Stimulated activated CD8-positive, alpha-beta memory T cell treated with anti-CD3 and anti-CD28 coated beads, Interleukin-12 subunit alpha, Interleukin-12 subunit beta, amount 100 ng/mL, for 24 hours (primary cell): Measurements from ENCODE around the gene SEC22A.

Source experiments
- DNase-seq: peaks from one replicate; pipeline ENCODE4 v3.0.0-alpha.2; 2020; ENCODE audit errors: extremely low read depth

Gene SEC22A

GRCh38 chr3:123287962-123288302 is 86.2 kb downstream of the SEC22A start:
- DNase-seq: no peak

- no peak for DNase-seq
Measured at GRCh38 chr3:123289391-123290106, 87.8 kb downstream of the SEC22A start.

- DNase-seq: no peak
Measured at GRCh38 chr3:123290107-123290930, 88.6 kb downstream of the SEC22A start.

- DNase-seq: no peak
Measured at GRCh38 chr3:123290962-123291361, 89.2 kb downstream of the SEC22A start.

- no peak for DNase-seq
Measured at GRCh38 chr3:123291404-123291803, 89.7 kb downstream of the SEC22A start.

GRCh38 chr3:123292321-123293310 is 90.9 kb downstream of the SEC22A start:
- no peak for DNase-seq

- no peak for DNase-seq
Measured at GRCh38 chr3:123294296-123294938, 92.7 kb downstream of the SEC22A start.

GRCh38 chr3:123295171-123295900 is 93.6 kb downstream of the SEC22A start:
- DNase-seq: no peak

GRCh38 chr3:123295901-123296250 is 94.1 kb downstream of the SEC22A start:
- DNase-seq: no peak

- DNase-seq: no peak
Measured at GRCh38 chr3:123296261-123296660, 94.5 kb downstream of the SEC22A start.

GRCh38 chr3:123296836-123297626 is 95.3 kb downstream of the SEC22A start:
- no peak for DNase-seq

GRCh38 chr3:123297627-123297899 is 95.8 kb downstream of the SEC22A start:
- no peak for DNase-seq

GRCh38 chr3:123298903-123299302 is 97.2 kb downstream of the SEC22A start:
- DNase-seq: no peak

- DNase-seq: no peak
Measured at GRCh38 chr3:123299581-123299980, 97.8 kb downstream of the SEC22A start.

- no peak for DNase-seq
Measured at GRCh38 chr3:123300056-123300455, 98.3 kb downstream of the SEC22A start.

- DNase-seq: no peak
Measured at GRCh38 chr3:123300583-123300982, 98.8 kb downstream of the SEC22A start.

- DNase-seq: no peak
Measured at GRCh38 chr3:123301331-123302184, 99.8 kb downstream of the SEC22A start.

- DNase-seq: no peak
Measured at GRCh38 chr3:123302961-123303360, 101.2 kb downstream of the SEC22A start.

- no peak for DNase-seq
Measured at GRCh38 chr3:123303976-123304560, 102.3 kb downstream of the SEC22A start.
